Measurements from ENCODE around the gene CREBRF. TPM values are rescaled to one million over a fixed set of nuclear protein-coding genes. Genes with fewer than 3 reads are reported as not detected.
A peak's percentile ranks its signal among the peaks of the same experiment; 100 is the strongest.

Gene CREBRF
- total and polyA plus RNA-seq, 9 of the 15 experiments (the other 6 are each of a cell fraction or from before 2014, with no cell fraction given), result 1.1 to 4.9 (median 2.9) TPM

GRCh38 chr5:173057062-173057924, 1.1 kb downstream of the CREBRF start:
- H3K4me1 ChIP-seq (replicated peaks in 1 of 2; ENCODE audit: control insufficient read depth in 2 of 2, insufficient read depth in 2 of 2, low read length in 2 of 2), result peaks cover 10% of the 10 kb centered on the region in 2 experiments; a peak in 3 of 5 replicates
- BruUV-seq (replicated peaks), result TSS peak; percentile 82
- H3K27ac ChIP-seq (ENCODE audit: extremely low read depth, low read depth, low read length), result peak overlapping the region; percentile 96
- POLR2A ChIA-PET, result interaction anchor here (0.5 to 1.8 kb wide), 8 partner anchors 9 to 852 kb away, joined by 3 to 7 read pairs (median 4); partner anchors contain the start of gene ATP6V0E1
- H3K9ac ChIP-seq (ENCODE audit: insufficient read depth in 1 of 2, low read depth in 2 of 2, low read length in 2 of 2), result peak overlapping the region; percentile 91 to 93
- H2AFZ ChIP-seq (ENCODE audit: low read depth, low read length), result peak overlapping the region; percentile 97
- peak overlapping the region; percentile 94 for H3K4me2 ChIP-seq (ENCODE audit: insufficient read depth, low read length)
- CTCF ChIA-PET (ENCODE audit: low intra/inter-chr PET ratio), result interaction anchor here (0.7 kb wide), 1 partner anchor 650 kb away, joined by 3 read pairs; no protein-coding TSS in a partner anchor
- in situ Hi-C loops (cut with MboI) (no loop called here), intact Hi-C loops (cut with micrococcal nuclease) (loop anchor here (1.0 to 2.0 kb wide), 3 partner anchors 36 to 87 kb away; partner anchors contain the start of gene BNIP1)
- peak overlapping the region; percentile 99 for H3K4me3 ChIP-seq
- DNase-seq (ENCODE audit: extremely low read depth in 1 of 4, low spot score in 3 of 4) (peak; percentile 98 to 99 (median 98)), FAIRE-seq (peak; percentile 90), ATAC-seq (peak; percentile 95)
- no peaks in the 10 kb centered on the region for H3K9me3 ChIP-seq (replicated peaks; ENCODE audit: control insufficient read depth, insufficient read depth, low read depth, low read length)
- H3K79me2 ChIP-seq (ENCODE audit: control insufficient read depth, insufficient read depth, low read length), result peaks cover 17% of the 10 kb centered on the region
- no peaks in the 10 kb centered on the region for H3K36me3 ChIP-seq (ENCODE audit: control insufficient read depth, insufficient read depth, low read length)
- H3K27me3 ChIP-seq (ENCODE audit: control insufficient read depth in 2 of 2, insufficient read depth in 2 of 2, low read length in 2 of 2), result no peaks in the 10 kb centered on the region
- H4K20me1 ChIP-seq (replicated peaks; ENCODE audit: control insufficient read depth, insufficient read depth, low read length), result no peaks in the 10 kb centered on the region
- 1% methylated on average over 35 of the region's 38 CpGs for WGBS (ENCODE audit: insufficient coverage, low coverage, missing lambda C conversion rate)
- no peaks in the 10 kb centered on the region for H3K9me1 ChIP-seq (ENCODE audit: control insufficient read depth, insufficient read depth, low read length)
- TF ChIP-seq PTTG1 (tag; IDR thresholded peaks at IDR 0.05; ENCODE audit: low read depth) (no peak), RERE (CRISPR knock-in tag; IDR thresholded peaks at IDR 0.05; ENCODE audit: borderline replicate concordance) (no peak), ZNF217 (CRISPR knock-in tag; IDR thresholded peaks at IDR 0.05) (no peak), MCM5 (IDR thresholded peaks at IDR 0.05; ENCODE audit: low read depth) (no peak), ZNF57 (CRISPR knock-in tag; IDR thresholded peaks at IDR 0.05) (no peak), NFYB (IDR thresholded peaks at IDR 0.05; ENCODE audit: extremely low read depth, insufficient read length) (peak; percentile 74), XRCC3 (IDR thresholded peaks at IDR 0.05) (no peak), TFAP4 (CRISPR knock-in tag; IDR thresholded peaks at IDR 0.05; ENCODE audit: borderline replicate concordance) (peak; percentile 75), U2AF1 (optimal IDR thresholded peaks at IDR 0.05; ENCODE audit: low read depth, low read length) (no peak), ZNF778 (CRISPR knock-in tag; IDR thresholded peaks at IDR 0.05) (no peak), CREM (IDR thresholded peaks at IDR 0.05; ENCODE audit: low read depth) (peak; percentile 65; the same call in 1 of the 2 replicates), E2F3 (CRISPR knock-in tag; IDR thresholded peaks at IDR 0.05) (0 out of 2 replicates have a peak, but pooled peaks have one; percentile 9), ZC3H11A (IDR thresholded peaks at IDR 0.05; ENCODE audit: low read depth, low read length) (no peak), NCOA2 (IDR thresholded peaks at IDR 0.05; ENCODE audit: partially characterized antibody in 2 of 2) (no peak)
